ENCODE results near the gene NECTIN1. TPM values are rescaled to one million over a fixed set of nuclear protein-coding genes. Genes with fewer than 3 reads are reported as not detected.

Gene NECTIN1
- total and polyA plus RNA-seq, 4 donors: 9.1 to 68.5 (median 45.3) TPM

DNA sequence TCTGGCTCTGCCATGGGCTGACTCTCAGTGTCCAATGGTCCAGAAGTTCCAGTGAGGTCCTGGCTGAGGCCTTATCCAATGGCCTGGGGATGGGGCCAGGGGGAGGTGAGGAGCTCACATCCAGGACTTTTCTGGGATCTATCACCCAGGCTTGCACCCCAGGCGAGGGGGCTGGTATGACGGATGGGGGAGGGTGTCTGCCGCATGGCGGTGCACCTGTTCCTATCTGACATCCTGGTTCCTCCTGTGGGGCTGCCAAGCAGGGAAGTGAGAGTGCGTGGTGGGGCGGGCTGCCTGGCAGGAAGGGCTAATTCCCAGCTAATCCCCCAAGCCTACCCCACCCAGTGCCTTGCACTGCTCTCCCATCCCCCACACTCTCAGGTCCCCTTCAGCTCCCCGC is 102.1 kb downstream of the NECTIN1 start:
- peaks cover 20% of the 10 kb centered on the region for H3K4me1 ChIP-seq (ENCODE audit: control insufficient read depth, insufficient read depth, low read length)
- peak in 1 of 6 donors; percentile 26 for DNase-seq (ENCODE audit: low read depth in 4 of 6, low spot score in 6 of 6)
- H3K36me3 ChIP-seq (ENCODE audit: control insufficient read depth, insufficient read depth, low read length): no peaks in the 10 kb centered on the region
- 78% methylated on average over 6 of the region's 7 CpGs for WGBS (ENCODE audit: insufficient coverage)
- no peak overlapping the region for H3K27ac ChIP-seq (ENCODE audit: low read depth, low read length)
- H3K27me3 ChIP-seq (ENCODE audit: control insufficient read depth, insufficient read depth, low read length): no peaks in the 10 kb centered on the region
- no peak overlapping the region for H3K4me3 ChIP-seq (ENCODE audit: low read depth, low read length)
- H3K9me3 ChIP-seq (ENCODE audit: control insufficient read depth, insufficient read depth, low read length): no peaks in the 10 kb centered on the region

DNA sequence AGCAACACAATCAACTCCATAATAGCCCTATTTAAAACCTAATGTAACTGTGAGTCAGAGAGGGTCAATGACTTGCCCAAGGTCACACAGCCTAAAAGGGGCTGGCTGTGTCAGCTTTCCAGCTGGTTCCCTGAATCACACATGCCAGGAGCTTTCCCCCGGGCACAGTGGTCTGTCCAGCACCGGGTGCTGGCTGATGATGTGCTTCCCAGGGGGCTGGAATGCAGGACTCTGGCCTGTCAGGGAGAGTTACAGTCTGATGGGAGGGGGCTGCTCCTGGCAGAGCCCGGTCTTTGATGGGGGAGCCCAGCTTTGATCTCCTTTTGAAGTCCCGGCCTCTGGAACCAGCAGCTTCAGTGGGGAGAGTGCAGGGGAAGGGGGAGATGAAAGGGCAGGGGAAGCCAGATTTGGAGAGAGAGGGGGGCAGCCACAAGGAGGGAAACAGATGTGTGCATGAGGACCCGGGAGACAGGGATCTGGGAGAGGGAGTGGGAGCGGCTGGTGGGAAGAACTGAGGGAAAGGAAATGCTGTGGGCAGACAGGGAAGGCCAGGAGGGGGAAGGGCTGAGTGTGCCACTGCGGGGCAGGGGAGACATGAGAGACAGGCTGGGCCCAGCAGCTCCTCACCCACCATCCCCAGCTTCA is 102.7 kb downstream of the NECTIN1 start:
- no peaks in the 10 kb centered on the region for H3K36me3 ChIP-seq (ENCODE audit: control insufficient read depth, insufficient read depth, low read length)
- WGBS (ENCODE audit: insufficient coverage): 27% methylated on average over 6 of the region's 7 CpGs
- H3K4me3 ChIP-seq (ENCODE audit: low read depth, low read length): no peak overlapping the region
- no peak overlapping the region for H3K27ac ChIP-seq (ENCODE audit: low read depth, low read length)
- no peaks in the 10 kb centered on the region for H3K27me3 ChIP-seq (ENCODE audit: control insufficient read depth, insufficient read depth, low read length)
- no peaks in the 10 kb centered on the region for H3K9me3 ChIP-seq (ENCODE audit: control insufficient read depth, insufficient read depth, low read length)
- no peak for DNase-seq (ENCODE audit: low read depth in 4 of 6, low spot score in 6 of 6)
- H3K4me1 ChIP-seq (ENCODE audit: control insufficient read depth, insufficient read depth, low read length): peaks cover 20% of the 10 kb centered on the region

DNA sequence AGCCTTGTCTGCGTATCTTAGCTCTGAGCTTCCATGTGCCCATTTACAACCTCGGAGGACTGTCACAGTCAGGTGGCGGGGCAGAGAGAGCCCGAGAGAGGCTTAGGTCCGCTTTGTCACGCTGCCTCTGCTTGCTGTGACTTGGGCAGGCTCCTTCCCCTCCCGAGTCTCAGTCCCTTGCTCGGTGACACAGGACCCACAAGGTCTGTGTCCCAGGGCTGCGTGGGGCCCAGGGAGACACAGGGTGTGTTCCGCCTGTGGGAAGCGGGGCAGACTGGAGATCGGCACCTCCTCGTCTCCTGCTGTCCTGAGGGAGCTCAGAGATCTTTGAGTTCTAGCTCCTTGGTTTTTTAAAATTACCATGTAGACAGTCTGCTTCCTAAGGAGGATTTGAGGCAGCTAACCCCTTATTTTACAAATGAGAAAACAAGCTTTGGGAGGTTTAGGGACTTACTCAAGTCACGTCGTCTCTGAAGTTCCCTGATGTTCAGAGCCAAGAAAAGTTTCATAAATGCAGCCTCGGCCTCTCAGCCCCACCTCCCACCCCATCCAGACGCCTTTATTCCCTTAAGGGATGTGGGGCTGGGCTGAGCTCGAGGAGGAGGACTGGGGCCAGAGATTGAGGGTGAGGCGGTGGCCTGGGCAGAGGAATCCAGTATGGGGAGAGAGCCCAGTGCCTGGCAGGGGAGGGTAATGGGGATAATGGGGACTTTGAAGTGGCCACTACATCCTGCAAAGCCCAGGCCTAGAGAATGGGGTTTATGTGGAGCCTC is 103.6 kb downstream of the NECTIN1 start:
- Histone ChIP-seq H3K4me3 (ENCODE audit: low read depth, low read length) (no peak overlapping the region), H3K4me1 (ENCODE audit: control insufficient read depth, insufficient read depth, low read length) (peaks cover 20% of the 10 kb centered on the region), H3K27ac (ENCODE audit: low read depth, low read length) (no peak overlapping the region), H3K27me3 (ENCODE audit: control insufficient read depth, insufficient read depth, low read length) (no peaks in the 10 kb centered on the region), H3K9me3 (ENCODE audit: control insufficient read depth, insufficient read depth, low read length) (no peaks in the 10 kb centered on the region), H3K36me3 (ENCODE audit: control insufficient read depth, insufficient read depth, low read length) (no peaks in the 10 kb centered on the region)
- WGBS (ENCODE audit: insufficient coverage): 85% methylated on average over 11 of the region's 19 CpGs
- DNase-seq (ENCODE audit: low read depth in 4 of 6, low spot score in 6 of 6): peak in 1 of 6 donors; percentile 10

DNA sequence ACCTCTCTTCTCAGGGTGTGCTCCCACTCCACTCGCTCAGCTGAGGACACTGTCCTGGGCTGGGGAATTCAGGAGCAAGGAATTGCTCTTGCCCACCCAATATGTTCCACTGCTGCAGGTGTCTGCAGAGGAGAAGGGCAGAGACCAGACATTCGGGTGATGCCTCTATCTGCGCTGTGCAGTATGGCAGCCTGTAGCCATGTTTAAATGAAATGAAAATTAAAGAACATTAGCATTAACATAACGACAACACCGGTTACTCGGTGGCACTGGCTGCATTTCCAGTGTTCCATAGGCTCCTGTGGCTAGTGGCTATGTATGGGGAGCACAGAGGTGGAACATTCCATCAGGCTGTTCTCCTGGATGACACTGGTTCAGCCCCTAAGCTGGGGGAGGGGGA is 104.4 kb downstream of the NECTIN1 start:
- peak in 1 of 6 donors; percentile 44 for DNase-seq (ENCODE audit: low read depth in 4 of 6, low spot score in 6 of 6)
- H3K4me1 ChIP-seq (ENCODE audit: control insufficient read depth, insufficient read depth, low read length): peaks cover 20% of the 10 kb centered on the region
- H3K27me3 ChIP-seq (ENCODE audit: control insufficient read depth, insufficient read depth, low read length): no peaks in the 10 kb centered on the region
- H3K4me3 ChIP-seq (ENCODE audit: low read depth, low read length): no peak overlapping the region
- no peak overlapping the region for H3K27ac ChIP-seq (ENCODE audit: low read depth, low read length)
- no peaks in the 10 kb centered on the region for H3K9me3 ChIP-seq (ENCODE audit: control insufficient read depth, insufficient read depth, low read length)
- 62% methylated on average over 3 of the region's 6 CpGs for WGBS (ENCODE audit: insufficient coverage)
- no peaks in the 10 kb centered on the region for H3K36me3 ChIP-seq (ENCODE audit: control insufficient read depth, insufficient read depth, low read length)

DNA sequence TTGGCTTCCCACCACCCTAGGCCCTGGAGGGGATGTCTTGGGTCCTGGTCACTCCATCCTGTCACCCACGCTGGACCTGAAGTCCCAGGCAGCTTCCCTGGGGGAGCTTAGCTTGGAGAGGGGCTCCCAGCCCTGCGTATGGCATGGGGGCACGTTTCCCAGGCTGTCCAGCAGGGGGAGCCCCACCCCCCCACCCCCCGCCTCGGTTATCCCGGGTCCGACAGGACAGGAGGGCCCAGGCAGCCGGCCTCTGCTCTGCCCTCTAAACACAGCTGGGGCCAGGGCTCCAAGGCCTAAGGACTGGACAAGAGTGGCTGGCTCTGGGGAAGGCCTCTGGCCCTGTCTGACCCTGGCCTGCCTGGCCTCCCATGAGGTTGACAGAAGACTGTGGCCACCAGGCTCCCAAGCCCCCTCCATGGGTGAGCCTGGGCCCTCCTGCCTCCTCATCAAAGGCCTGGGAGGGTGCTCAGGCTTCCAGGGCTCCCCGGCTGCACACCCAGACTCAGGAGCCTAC is 104.8 kb downstream of the NECTIN1 start:
- DNase-seq (ENCODE audit: low read depth in 4 of 6, low spot score in 6 of 6): no peak
- no peaks in the 10 kb centered on the region for H3K27me3 ChIP-seq (ENCODE audit: control insufficient read depth, insufficient read depth, low read length)
- no peaks in the 10 kb centered on the region for H3K36me3 ChIP-seq (ENCODE audit: control insufficient read depth, insufficient read depth, low read length)
- WGBS (ENCODE audit: insufficient coverage): 45% methylated on average over 5 of the region's 9 CpGs
- no peak overlapping the region for H3K27ac ChIP-seq (ENCODE audit: low read depth, low read length)
- no peak overlapping the region for H3K4me3 ChIP-seq (ENCODE audit: low read depth, low read length)
- no peaks in the 10 kb centered on the region for H3K9me3 ChIP-seq (ENCODE audit: control insufficient read depth, insufficient read depth, low read length)
- H3K4me1 ChIP-seq (ENCODE audit: control insufficient read depth, insufficient read depth, low read length): peaks cover 20% of the 10 kb centered on the region

DNA sequence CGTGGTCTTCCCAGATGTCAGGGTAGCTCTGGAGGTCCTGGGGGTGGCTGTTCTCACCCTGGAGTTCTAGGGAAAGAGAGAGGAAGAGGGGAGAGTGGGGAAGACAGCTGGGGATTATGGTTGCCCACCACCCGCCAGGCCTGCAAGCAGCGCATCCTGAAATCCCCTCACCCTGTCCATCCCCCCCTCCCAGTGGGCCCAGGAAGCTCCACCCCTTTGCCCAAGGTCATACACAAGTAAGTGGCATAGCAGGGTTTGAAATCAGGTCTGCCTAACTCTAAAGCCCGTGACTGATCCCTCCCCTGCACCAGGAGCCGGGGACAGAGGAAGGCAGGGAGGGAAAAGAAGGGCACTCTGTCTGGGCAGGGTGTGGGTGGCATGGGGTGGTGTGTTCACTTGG is 105.3 kb downstream of the NECTIN1 start:
- Histone ChIP-seq H3K36me3 (ENCODE audit: control insufficient read depth, insufficient read depth, low read length) (no peaks in the 10 kb centered on the region), H3K9me3 (ENCODE audit: control insufficient read depth, insufficient read depth, low read length) (no peaks in the 10 kb centered on the region), H3K27ac (ENCODE audit: low read depth, low read length) (no peak overlapping the region), H3K4me1 (ENCODE audit: control insufficient read depth, insufficient read depth, low read length) (peaks cover 20% of the 10 kb centered on the region), H3K4me3 (ENCODE audit: low read depth, low read length) (no peak overlapping the region), H3K27me3 (ENCODE audit: control insufficient read depth, insufficient read depth, low read length) (no peaks in the 10 kb centered on the region)
- no peak for DNase-seq (ENCODE audit: low read depth in 4 of 6, low spot score in 6 of 6)
- WGBS (ENCODE audit: insufficient coverage): 100% methylated on average over 1 of the region's 5 CpGs

DNA sequence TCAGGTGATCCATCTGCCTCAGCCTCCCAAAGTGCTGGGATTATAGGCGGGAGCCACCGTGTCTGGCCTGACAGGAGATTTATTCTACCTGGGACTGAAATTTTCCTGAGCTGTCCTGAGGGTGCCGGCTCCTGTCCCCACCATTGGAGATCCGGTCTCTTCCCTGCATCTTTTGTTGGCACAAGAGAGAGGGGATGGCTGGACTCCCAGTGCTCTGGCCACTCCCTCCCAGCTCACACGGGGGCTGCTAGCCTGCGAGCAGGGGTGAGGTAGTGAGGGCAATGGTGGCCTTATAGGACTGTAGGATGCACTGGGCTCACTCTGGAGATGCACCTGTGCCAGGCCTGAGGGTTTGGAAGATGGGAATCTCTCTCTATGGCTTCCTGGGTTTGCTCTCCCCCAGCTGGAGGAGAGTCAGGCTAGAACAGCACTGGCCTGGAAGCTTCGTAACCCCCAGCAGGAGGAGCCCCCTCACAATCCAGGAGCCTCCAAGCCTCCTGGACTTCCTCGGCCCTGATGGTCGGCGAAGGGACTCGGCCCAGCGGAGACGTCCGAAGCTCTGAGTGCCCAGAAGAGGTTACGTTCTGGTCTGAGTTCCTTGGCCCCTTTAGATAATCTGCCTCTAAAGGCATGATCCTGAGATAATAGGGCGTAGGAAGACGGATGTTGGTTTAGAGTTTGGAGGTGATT is 106.4 kb downstream of the NECTIN1 start:
- Histone ChIP-seq H3K36me3 (ENCODE audit: control insufficient read depth, insufficient read depth, low read length) (no peaks in the 10 kb centered on the region), H3K9me3 (ENCODE audit: control insufficient read depth, insufficient read depth, low read length) (no peaks in the 10 kb centered on the region), H3K27me3 (ENCODE audit: control insufficient read depth, insufficient read depth, low read length) (no peaks in the 10 kb centered on the region), H3K4me3 (ENCODE audit: low read depth, low read length) (no peak overlapping the region), H3K27ac (ENCODE audit: low read depth, low read length) (no peak overlapping the region), H3K4me1 (ENCODE audit: control insufficient read depth, insufficient read depth, low read length) (peaks cover 22% of the 10 kb centered on the region)
- 78% methylated on average over 17 of the region's 17 CpGs for WGBS (ENCODE audit: insufficient coverage)
- DNase-seq (ENCODE audit: low read depth in 4 of 6, low spot score in 6 of 6): no peak

DNA sequence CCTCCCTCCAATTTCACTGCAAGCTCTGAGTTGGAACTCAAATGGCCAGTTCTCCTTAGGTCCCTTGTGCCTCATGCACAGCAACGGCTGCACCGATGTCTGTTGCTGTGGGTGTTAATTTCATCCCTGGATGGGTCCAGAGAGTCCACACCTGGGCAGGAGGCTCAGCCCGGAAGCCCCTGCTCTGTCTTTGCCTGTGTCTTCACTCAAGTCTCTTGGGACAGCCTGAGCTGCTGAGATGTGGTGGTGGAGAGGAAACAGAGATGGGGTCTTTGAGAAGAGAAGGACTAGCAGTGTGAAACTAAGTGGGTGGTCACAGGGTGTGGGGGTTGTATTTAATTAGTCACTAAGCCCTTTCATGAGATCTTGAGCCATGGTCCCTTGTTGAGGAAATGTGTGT is 109.3 kb downstream of the NECTIN1 start:
- 67% methylated on average over 3 of the region's 3 CpGs for WGBS (ENCODE audit: insufficient coverage)
- H3K36me3 ChIP-seq (ENCODE audit: control insufficient read depth, insufficient read depth, low read length): no peaks in the 10 kb centered on the region
- H3K9me3 ChIP-seq (ENCODE audit: control insufficient read depth, insufficient read depth, low read length): no peaks in the 10 kb centered on the region
- peaks cover 11% of the 10 kb centered on the region for H3K4me1 ChIP-seq (ENCODE audit: control insufficient read depth, insufficient read depth, low read length)
- H3K27ac ChIP-seq (ENCODE audit: low read depth, low read length): no peak overlapping the region
- no peak for DNase-seq (ENCODE audit: low read depth in 4 of 6, low spot score in 6 of 6)
- H3K27me3 ChIP-seq (ENCODE audit: control insufficient read depth, insufficient read depth, low read length): no peaks in the 10 kb centered on the region
- no peak overlapping the region for H3K4me3 ChIP-seq (ENCODE audit: low read depth, low read length)

DNA sequence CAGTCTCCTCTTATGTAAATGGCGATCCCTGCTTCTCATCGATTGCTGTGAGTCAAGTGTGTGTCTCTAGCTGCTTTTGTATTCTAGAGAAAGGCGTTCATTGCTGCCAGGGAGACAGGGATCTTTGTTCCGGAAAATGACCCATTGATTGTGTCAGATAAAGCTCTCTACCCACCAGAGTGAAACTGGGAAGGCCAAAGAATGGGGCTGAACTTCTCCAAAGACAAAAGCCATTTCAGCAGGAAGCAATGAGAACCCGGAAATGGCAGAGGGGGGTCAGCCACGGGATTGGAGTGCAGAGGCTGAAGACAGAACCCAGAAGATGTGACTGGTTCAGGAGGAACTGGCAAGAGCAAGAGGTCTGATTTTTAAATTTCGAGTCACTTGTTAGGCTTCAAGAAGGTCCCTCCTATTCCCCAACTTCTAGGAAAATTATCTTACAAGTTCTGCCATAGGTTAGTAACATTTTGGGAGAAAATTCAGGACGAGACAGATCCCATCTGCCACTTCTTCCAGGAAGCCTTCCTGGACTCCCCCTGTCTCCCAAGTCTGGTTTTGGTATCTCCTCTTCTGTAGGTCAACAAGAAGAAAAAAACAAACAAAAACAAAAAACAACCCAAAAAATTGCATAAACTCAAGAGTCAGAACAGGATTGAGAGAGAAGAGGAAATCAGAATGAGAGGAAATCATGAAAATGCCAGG is 110.6 kb downstream of the NECTIN1 start:
- Histone ChIP-seq H3K4me3 (ENCODE audit: low read depth, low read length) (no peak overlapping the region), H3K36me3 (ENCODE audit: control insufficient read depth, insufficient read depth, low read length) (no peaks in the 10 kb centered on the region), H3K27ac (ENCODE audit: low read depth, low read length) (no peak overlapping the region), H3K4me1 (ENCODE audit: control insufficient read depth, insufficient read depth, low read length) (peaks cover 11% of the 10 kb centered on the region), H3K27me3 (ENCODE audit: control insufficient read depth, insufficient read depth, low read length) (no peaks in the 10 kb centered on the region), H3K9me3 (ENCODE audit: control insufficient read depth, insufficient read depth, low read length) (no peaks in the 10 kb centered on the region)
- peak in 2 of 6 donors; percentile 39 to 64 for DNase-seq (ENCODE audit: low read depth in 4 of 6, low spot score in 6 of 6)
- WGBS (ENCODE audit: insufficient coverage): 4% methylated on average over 4 of the region's 8 CpGs

All from spinal cord (tissue), 10 donors.